ENCODE measurements around the gene PIK3R3.

The PIK3R3 gene

DNA sequence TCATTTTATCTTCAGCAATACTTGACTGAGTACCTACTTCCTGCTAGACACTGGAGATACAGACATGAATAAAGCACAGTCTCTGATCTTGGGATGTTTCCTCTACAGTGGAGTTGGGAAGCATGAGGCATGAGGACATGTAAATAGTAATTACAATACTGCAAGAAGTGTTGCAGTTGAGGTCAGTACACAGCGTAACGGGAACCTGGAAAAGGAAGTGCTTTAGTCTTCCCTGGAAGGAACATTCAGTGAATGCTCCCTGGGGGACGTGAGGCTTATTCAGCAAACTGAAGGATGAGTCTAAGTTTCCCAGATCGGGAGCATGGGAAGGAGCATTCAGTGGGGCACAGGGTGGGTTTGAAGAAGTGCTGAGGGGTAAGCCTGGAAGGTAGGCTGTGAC lies 112.4 kb downstream of the PIK3R3 start:
- DNase-seq: no peak

DNA sequence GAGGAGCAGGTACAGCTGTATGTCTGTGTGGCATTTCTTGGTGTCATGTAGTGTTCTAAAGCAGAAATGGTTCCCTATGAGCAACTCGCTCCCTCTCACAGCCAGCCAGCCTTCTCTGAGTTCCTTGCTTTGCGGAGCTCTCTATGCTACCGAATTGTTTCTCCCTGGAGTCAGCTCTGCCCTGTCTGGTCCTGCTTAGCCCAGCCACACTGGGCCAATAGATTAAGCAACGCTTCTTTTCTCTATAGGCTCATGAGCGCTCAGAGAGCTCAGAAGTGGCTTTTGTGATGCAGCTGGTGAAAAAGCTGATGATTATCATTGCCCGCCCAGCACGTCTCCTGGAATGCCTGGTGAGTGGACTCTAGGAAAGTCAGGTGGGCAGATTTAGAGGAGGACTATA lies 113.1 kb downstream of the PIK3R3 start:
- DNase-seq: no peak

DNA sequence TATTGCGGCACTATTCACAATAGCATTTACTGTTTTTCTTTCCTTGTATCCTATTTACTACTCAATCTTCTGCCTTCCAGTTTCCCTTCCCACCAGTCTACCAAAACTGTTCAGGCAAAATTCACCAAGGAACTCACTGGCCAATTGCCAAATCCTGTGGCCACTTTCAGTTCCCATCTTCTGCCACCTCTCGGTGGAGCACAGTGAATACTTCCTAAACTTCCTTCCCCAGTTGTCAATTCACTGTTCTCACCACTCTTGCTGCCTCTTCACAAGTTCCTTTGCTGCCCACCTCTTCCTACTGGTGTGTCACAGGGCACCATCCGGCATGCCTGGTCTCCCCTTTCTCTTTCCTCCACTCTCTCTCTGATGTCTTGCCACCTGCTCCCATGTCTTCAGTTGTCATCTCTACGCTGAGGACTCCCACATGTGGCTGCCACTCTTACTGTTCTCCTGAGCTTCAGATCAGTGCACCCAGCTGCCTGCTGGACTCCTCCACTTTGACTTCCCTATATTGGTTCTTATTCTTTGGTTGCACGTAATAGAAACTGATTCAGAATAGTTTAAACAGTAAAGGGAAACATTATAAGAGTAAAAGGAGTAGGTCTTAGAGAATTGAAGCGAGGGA lies 114.4 kb downstream of the PIK3R3 start:
- no peak for DNase-seq

DNA sequence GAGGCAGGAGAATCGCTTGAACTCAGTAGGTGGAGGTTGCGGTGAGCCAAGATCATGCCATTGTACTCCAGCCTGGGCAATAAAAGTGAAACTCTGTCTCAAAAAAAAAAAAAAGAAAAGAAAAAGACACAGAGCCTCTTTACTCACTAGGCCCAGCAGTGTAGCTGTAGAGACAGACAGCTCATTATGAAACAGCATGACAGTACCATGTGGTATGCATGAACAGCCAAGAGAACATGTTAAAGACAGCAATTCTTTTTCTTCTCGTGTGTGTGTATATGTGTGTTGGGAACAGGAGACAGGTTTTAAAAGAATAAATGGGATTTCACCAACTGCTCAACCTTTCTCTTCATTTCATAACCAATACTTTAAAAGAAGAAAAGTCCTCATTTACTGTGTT lies 118.8 kb downstream of the PIK3R3 start:
- DNase-seq: no peak

DNA sequence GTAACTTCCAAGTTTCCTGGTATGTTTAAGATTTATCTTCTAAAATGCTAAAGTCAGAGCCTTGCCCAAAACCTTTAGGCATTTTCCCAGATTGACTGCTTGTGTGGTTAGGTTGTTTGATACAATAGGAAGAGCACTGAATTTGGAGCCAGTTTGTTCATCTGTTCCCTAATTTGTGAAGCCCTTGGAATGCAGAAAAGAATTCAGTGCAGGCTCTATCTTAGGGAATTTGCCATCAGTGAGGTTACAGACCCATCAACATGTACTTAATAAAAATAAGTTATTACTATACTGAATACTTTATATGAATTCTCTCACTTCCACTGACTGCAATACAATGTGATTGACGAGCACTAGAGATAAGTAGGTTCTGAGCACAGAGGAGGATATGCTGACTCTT lies 120.2 kb downstream of the PIK3R3 start:
- no peak for DNase-seq

DNA sequence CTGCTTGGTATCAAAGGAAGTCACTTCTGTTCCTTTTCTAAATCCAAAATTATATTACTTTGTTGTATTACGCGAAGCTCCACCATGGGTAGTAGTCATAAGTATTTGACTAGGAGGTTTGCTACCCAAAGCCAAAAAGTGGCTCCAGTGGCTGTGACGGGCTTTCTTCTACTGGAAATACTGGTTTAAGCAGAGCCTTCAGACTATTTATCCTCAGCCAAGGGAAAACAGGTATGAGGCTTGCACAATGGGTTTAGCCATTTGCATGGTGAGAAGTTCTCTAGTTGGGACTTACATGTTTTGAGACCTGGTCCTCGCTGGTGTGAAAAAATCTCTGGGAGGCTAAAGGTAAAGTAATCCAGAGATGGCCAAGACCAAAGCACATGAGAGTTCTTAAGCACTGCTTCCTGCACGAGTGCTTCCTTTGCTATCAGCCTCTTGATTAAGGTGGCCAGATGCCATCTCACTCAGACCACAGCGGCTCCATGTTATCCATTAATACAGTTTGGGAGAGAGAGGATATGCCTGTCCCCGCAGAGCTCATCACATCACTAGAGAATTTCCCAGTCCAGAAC lies 121.2 kb downstream of the PIK3R3 start:
- no peak for DNase-seq

DNA sequence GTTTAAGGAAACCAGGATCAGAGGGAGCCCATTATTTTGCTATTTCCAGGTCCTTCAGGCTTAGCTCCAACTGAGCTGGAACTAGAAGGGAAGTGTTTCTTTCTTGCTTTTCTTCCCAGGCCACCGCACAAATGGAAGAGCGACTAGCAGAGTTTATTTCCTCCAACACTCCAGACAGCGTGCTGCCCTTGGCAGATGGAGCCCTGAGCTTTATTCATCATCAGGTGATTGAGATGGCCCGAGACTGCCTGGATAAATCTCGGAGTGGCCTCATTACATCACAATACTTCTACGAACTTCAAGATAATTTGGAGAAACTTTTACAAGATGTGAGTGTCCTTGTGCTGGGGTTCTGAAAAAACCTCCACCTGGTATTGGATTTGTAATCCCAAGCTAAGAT lies 121.8 kb downstream of the PIK3R3 start:
- no peak for DNase-seq

DNA sequence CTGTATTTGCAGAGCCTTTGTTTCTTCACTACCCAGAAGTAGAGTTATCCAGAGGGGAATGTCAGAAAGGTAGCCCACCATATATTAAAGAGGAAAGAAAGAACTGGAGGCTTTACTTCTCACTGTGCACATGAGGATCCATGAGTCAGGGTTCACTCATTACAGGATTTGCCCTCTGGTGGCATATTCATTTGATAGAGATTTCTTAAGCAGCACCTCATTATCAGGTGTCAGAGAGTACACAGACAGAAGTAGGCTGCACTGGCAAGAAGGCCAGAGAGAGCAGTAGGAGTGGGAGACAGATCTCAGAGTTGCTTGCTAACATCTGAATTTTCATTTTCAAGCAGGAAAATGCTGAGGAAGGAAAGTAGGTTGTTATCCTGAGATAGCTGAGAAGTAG lies 123.8 kb downstream of the PIK3R3 start:
- DNase-seq: no peak

DNA sequence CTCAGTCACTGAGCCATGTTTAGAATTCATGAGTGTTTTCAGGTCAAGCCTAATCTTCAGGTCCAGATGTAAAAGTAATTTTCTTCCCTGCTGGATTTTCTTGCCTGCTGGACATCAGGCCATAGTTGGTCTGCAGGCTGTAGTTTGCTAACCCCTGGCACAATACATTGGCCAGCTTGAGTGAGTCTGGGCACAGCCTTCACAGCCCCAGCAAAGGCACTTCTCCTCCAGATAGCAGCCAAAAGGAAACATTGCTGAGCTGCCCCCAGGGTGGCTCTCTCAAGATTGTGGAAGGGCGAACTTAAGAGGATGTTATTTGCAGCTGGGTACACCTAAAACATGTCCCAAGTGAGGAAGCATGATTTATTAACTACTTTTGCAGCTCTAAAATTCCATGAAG lies 126.8 kb downstream of the PIK3R3 start:
- DNase-seq: no peak

DNA sequence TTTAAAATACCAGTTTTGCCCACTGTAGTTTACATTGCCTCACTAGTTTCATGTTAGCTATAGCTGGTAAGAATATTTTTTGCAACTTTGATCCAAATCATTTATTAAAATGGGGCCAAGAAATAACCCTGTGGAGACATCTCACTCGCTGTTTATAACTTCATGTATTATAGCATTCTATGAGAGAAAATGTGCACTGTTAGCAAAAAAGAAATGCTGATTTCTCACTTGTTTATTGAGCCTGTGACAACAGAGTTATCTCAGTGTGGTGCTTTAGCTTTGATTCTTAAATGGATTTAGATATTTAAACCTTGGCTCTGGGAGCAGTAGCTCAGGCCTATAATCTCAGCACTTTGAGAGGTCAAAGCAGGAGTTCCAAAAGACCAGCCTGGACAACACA lies 127.9 kb downstream of the PIK3R3 start:
- no peak for DNase-seq

DNA sequence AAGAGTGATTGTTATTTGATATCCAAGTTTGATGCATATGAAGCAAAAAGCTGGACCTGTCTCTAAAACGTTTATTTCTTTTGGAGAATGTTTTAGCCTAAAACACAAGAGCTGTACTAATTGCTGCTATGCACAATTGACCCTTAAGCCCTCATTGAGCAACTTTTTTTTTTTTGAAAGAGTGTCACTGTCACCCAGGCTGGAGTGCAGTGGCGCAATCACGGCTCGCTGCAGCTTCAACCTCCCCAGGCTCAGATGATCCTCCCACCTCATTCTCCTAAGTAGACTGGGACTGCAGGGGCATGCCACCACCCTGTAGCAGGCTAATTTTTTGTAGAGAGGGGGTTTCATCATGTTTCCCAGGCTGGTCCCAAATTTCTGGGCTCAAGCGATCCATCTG lies 129.1 kb downstream of the PIK3R3 start:
- DNase-seq: no peak

DNA sequence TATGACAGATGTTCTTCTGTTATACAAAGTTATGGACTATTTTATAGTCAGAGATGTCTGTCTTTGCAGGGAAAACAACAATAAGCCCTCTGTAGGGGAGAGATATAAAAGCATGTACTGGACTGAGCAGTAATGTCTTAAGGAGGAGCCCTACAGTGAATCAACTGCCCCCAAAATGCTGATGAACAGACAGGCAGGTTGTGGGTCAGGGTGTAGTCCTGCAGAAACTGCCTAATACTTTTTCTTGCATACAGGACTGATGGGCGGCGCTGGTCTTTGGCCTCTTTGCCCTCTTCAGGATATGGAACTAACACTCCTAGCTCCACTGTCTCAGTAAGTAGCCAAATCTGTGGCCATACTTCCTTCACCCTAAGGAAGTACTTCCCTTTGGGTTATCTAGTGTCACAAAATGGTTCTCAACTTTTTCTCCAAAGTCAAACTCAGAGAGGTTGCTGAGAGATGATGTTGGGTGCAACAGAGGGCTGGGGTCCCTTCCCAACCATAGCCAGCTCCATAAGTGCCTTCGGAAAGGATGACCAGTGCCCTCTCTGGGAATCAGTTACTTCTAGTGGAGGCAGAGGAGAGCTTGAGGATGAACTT lies 129.8 kb downstream of the PIK3R3 start:
- DNase-seq: no peak

DNA sequence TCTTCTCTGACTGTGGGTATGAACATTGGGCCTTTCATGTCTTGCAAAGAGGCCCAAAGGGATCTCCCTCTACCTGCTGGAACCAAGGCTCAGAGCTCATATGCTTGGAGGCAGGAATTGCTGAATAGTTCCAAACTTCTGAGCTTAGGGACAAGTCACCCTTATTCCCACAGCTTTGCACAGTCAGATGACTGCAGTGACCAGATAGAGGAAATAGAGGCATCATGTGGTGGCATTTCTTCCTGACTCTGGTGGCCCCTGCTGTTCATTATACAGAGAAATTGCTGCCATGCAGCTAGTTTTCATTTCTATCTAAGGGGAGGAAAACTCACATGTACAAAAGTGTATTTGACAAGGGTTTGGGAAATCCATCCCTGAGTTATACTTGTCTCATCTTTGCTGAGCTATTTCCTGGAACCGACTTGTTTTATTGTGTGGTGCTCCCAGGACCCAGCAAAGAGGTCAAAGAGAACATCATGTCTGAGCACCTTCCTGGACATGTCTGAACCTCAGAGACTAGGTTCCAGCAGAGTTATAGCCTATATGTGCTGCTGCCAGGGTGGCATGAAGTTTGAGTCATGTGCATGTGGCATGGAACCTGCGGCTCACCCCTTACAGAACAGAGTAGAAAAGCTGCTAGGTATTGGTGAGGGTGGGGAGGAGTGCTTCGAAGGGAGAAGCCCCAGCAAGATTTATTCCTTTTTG lies 131.2 kb downstream of the PIK3R3 start:
- DNase-seq: no peak

DNA sequence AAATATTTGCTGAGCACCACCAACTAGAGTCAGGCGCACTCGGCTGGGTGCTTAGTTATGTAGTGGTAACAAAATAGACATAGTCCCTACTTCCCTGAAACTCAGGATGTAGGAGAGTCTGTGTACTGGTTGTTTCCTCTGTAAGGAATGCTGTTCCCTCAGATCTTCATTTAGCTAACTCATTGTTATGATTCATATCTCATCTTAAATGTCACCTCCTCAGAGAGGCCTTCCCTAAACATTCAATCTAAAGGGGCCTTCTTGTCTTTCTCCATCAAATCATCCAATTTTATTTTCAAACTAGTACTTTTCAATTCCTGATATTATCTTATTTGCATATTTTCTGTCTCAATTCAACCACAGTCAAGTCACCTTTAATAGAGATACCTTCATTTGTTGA lies 132.9 kb downstream of the PIK3R3 start:
- no peak for DNase-seq

DNA sequence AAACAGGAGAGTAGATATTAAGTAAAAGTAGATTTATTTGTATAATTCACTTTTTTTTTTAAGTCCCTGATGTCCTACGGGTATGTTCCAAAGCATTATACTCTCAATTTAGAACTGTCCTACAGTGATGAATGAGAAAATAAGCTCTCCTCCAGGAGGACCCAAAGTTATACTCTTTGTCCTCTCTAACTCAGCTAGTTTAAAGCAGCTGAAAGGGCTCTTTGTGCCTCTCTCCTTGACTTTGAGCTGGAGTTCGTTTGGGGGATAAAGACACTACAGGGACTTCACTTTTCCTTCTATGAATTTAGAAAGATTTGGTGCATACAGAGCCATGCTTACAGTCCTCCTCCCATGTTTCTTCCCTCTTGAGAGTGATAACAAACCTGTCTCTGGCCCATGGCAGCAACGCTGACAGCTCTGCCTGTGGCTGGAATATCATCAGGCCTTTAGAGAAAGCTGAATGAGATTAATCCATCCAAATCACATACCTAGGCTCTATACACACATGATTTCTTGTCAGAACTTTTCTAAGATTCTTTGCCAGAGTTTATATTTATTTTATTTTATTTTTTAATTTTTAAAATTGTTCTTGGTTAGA lies 134.3 kb downstream of the PIK3R3 start:
- no peak for DNase-seq

DNA sequence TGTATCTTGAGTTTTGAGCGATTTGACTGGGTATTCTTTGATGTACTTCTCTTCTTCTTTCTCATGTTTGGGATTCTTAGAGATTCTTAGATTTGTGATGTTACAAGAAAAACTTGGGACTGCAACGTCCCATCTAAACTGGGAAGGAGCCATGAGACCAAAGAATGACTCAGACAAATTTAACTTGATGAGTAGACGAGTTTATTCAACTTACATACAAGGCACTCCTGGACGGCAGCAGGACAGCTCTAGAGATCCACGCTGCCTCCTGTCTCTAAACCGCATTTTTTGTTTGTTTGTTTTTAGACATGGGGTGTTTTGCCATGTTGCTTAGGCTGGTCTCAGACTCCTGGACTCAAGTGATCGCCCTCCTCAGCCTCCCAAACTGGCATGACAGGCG lies 137.1 kb downstream of the PIK3R3 start:
- DNase-seq: no peak

DNA sequence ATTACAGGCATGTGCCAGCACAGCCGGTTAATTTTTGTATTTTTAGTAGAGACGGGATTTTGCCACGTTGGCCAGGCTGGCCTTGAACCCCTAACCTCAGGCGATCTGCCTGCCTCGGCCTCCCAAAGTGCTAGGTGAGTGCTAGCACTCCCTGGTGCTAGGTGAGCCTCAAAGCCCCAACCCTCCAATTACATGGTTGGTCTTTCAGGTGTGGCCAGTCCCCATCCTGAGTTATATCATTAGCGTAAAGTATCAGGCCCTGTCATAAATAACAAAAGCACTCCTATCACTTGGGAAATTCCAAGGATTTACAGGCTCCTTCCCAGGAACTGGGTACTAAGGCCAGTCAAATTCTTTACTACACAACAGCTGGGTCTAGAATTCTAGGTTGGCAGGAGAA lies 138.0 kb downstream of the PIK3R3 start:
- DNase-seq: no peak
